ENCODE results near the gene PHF8. TPM values are rescaled to one million over a fixed set of nuclear protein-coding genes. Genes with fewer than 3 reads are reported as not detected.

The PHF8 gene
- total RNA-seq, 2 experiments from 2014 or later = 41.3 to 45.6 TPM

GRCh38 chrX:54042609-54043021 is 1.7 kb downstream of the PHF8 start:
- peak overlapping the region; percentile 96 for H3K4me3 Mint-ChIP-seq
- TF ChIP-seq CTCF (IDR thresholded peaks at IDR 0.05) = no peak
- ChIA-PET CTCF (interaction anchor here (0.7 to 1.3 kb wide), 4 partner anchors 9 to 399 kb away, joined by 3 to 4 read pairs (median 3); no protein-coding TSS in a partner anchor), POLR2A (interaction anchor here (0.9 to 2.5 kb wide), 4 partner anchors 140 to 958 kb away, joined by 3 to 9 read pairs (median 4); partner anchors contain the start of genes APEX2, FAM120C and HUWE1)
- intact Hi-C loops (cut with micrococcal nuclease) = loop anchor here (5.0 kb wide), 1 partner anchor 140 kb away; the partner anchor contains the start of gene FAM120C
- H3K4me1 Mint-ChIP-seq (ENCODE audit: low read depth) = peaks cover 27% of the 10 kb centered on the region
- DNase-seq = peak; percentile 70
- no peaks in the 10 kb centered on the region for H3K9me3 Mint-ChIP-seq
- H3K36me3 Mint-ChIP-seq (ENCODE audit: low read depth) = peaks cover 14% of the 10 kb centered on the region
- H3K27ac Mint-ChIP-seq = peak overlapping the region; percentile 96
- no peaks in the 10 kb centered on the region for H3K27me3 Mint-ChIP-seq
- peak; percentile 21 for ATAC-seq

- Mint-ChIP-seq H3K4me3 (no peak overlapping the region), H3K36me3 (ENCODE audit: low read depth) (peaks cover 29% of the 10 kb centered on the region), H3K27ac (no peak overlapping the region), H3K27me3 (no peaks in the 10 kb centered on the region), H3K4me1 (ENCODE audit: low read depth) (peaks cover 4% of the 10 kb centered on the region), H3K9me3 (no peaks in the 10 kb centered on the region)
- ATAC-seq = no peak
- no peak for TF ChIP-seq CTCF (IDR thresholded peaks at IDR 0.05)
- intact Hi-C loops (cut with micrococcal nuclease) = no loop called here
- no peak for DNase-seq
- ChIA-PET CTCF (interaction anchor here (1.2 kb wide), 1 partner anchor 50 kb away, joined by 4 read pairs; no protein-coding TSS in a partner anchor), POLR2A (no interaction called here)
Observed at GRCh38 chrX:54030329-54030728, 13.9 kb downstream of the PHF8 start.

GRCh38 chrX:54029529-54030143 is 14.6 kb downstream of the PHF8 start:
- H3K4me1 Mint-ChIP-seq (ENCODE audit: low read depth) = peaks cover 4% of the 10 kb centered on the region
- POLR2A ChIA-PET = no interaction called here
- H3K9me3 Mint-ChIP-seq = no peaks in the 10 kb centered on the region
- DNase-seq = no peak
- peaks cover 32% of the 10 kb centered on the region for H3K36me3 Mint-ChIP-seq (ENCODE audit: low read depth)
- CTCF ChIA-PET = no interaction called here
- no peak overlapping the region for H3K27ac Mint-ChIP-seq
- no peak for TF ChIP-seq CTCF (IDR thresholded peaks at IDR 0.05)
- intact Hi-C loops (cut with micrococcal nuclease) = no loop called here
- H3K27me3 Mint-ChIP-seq = no peaks in the 10 kb centered on the region
- no peak for ATAC-seq
- no peak overlapping the region for H3K4me3 Mint-ChIP-seq

GRCh38 chrX:54024350-54024749 is 19.9 kb downstream of the PHF8 start:
- CTCF ChIA-PET = no interaction called here
- peaks cover 2% of the 10 kb centered on the region for H3K4me1 Mint-ChIP-seq (ENCODE audit: low read depth)
- intact Hi-C loops (cut with micrococcal nuclease) = no loop called here

More at GRCh38 chrX:54024350-54024749, 19.9 kb downstream of the PHF8 start:
- H3K27me3 Mint-ChIP-seq = no peaks in the 10 kb centered on the region
- H3K36me3 Mint-ChIP-seq (ENCODE audit: low read depth) = peaks cover 29% of the 10 kb centered on the region
- no peaks in the 10 kb centered on the region for H3K9me3 Mint-ChIP-seq
- ATAC-seq (no peak), DNase-seq (no peak)
- no peak for TF ChIP-seq CTCF (IDR thresholded peaks at IDR 0.05)
- H3K27ac Mint-ChIP-seq = no peak overlapping the region
- POLR2A ChIA-PET = no interaction called here
- H3K4me3 Mint-ChIP-seq = no peak overlapping the region
